Lung (tissue), 12 donors: Measurements from ENCODE around the gene TAF8. TPM values are rescaled to one million over a fixed set of nuclear protein-coding genes. Genes with fewer than 3 reads are reported as not detected.

ENCODE experiments used
- ATAC-seq: fragments of 200-7000 bp; cut with Tn5 transposase; one replicate; pipeline ENCODE4 v1.9.1; 2020; ENCODE audit warnings: moderate number of reproducible peaks; ENCODE audit not compliant: insufficient read depth, low FRiP score
- DNase-seq, 3 donors: peaks; one replicate each; pipeline ENCODE4 v3.0.0-alpha.2; 2013 to 2017
- H3K27ac ChIP-seq, 2 donors: one replicate each; pipeline ENCODE4 v1.5.1; 2013; ENCODE audit warnings: mild to moderate bottlenecking in 2 of 2, moderate library complexity in 2 of 2, control low read depth in 1 of 2, inconsistent platforms in 1 of 2, low read depth in 1 of 2, low read length in 1 of 2
- H3K27me3 ChIP-seq, 3 donors: one replicate each; pipeline ENCODE4 v1.5.1; 2013; ENCODE audit warnings: low read length in 2 of 3; ENCODE audit not compliant: control insufficient read depth in 3 of 3, insufficient read depth in 3 of 3
- H3K36me3 ChIP-seq, 4 donors: one replicate each; pipeline ENCODE4 v1.5.1; 2013; ENCODE audit warnings: low read length in 4 of 4, mild to moderate bottlenecking in 1 of 4, moderate library complexity in 1 of 4; ENCODE audit not compliant: control insufficient read depth in 4 of 4, insufficient read depth in 4 of 4
- H3K4me1 ChIP-seq, 5 donors: one replicate each; pipeline ENCODE4 v1.5.1; 2013; ENCODE audit warnings: low read length in 5 of 5, mild to moderate bottlenecking in 2 of 5, moderate library complexity in 1 of 5; ENCODE audit not compliant: control insufficient read depth in 5 of 5, insufficient read depth in 5 of 5
- H3K4me3 ChIP-seq: one replicate; pipeline ENCODE4 v1.5.1; 2013; ENCODE audit warnings: mild to moderate bottlenecking, control low read depth, moderate library complexity
- H3K9ac ChIP-seq, 2 donors: one replicate each; pipeline ENCODE4 v1.5.1; 2013; ENCODE audit warnings: low read length in 2 of 2, control low read depth in 1 of 2; ENCODE audit not compliant: insufficient read depth in 1 of 2
- H3K9me3 ChIP-seq, 4 donors: one replicate each; pipeline ENCODE4 v1.5.1; 2013; ENCODE audit warnings: low read length in 3 of 4, mild to moderate bottlenecking in 1 of 4, moderate library complexity in 1 of 4; ENCODE audit not compliant: control insufficient read depth in 4 of 4, insufficient read depth in 3 of 4
- WGBS, 2 donors: extraction: QIAGEN DNeasy Blood & Tissue Kit; methylation state at CpG; one replicate each; pipeline ENCODE4 v1.1.7; 2013; 5-methylcytosine and 5-hydroxymethylcytosine counted together
- polyA plus RNA-seq, 2 donors: library from polyadenylated mRNA; stranded (reverse); fragments of 200-250 nt; gene quantifications; one replicate each; pipeline ENCODE4 v1.2.1, GENCODE V29; 2013
- total RNA-seq, 2 donors: library from RNA; depleted of rRNA in 1 of 2; stranded (reverse); fragments of >200 nt in 1 of 2; gene quantifications; one replicate each; pipeline ENCODE4 v1.2.1, GENCODE V29; 2014 to 2021
- TF ChIP-seq, protein P1 (sequence below): IDR thresholded peaks from 2 replicates; pipeline ENCODE4 v1.5.1; 2012; ENCODE audit warnings: mild to moderate bottlenecking; ENCODE audit errors: control extremely low read depth, extremely low read depth
- donor health status: control.
- donor health status: control.
- donor health status: Bipolar disorder and iron deficiency.
- donor health status: healthy.
- donor health status: DM: yes; HTN: yes; CAD: no.

The TAF8 gene
- total and polyA plus RNA-seq, 4 donors: 14.0 to 26.7 (median 17.0) TPM

GRCh38 chr6:42038163-42038562, 12.2 kb upstream of the TAF8 start:
- Histone ChIP-seq H3K4me3 (no peak overlapping the region), H3K4me1 (peaks cover 0 to 12% (median 0%) of the 10 kb centered on the region in 5 donors), H3K27ac (no peak overlapping the region), H3K36me3 (peaks cover 0 to 5% (median 0%) of the 10 kb centered on the region in 4 donors), H3K27me3 (no peaks in the 10 kb centered on the region), H3K9ac (no peak overlapping the region), H3K9me3 (no peaks in the 10 kb centered on the region)
- ATAC-seq (no peak), DNase-seq (no peak)
- TF ChIP-seq, protein P1, sequence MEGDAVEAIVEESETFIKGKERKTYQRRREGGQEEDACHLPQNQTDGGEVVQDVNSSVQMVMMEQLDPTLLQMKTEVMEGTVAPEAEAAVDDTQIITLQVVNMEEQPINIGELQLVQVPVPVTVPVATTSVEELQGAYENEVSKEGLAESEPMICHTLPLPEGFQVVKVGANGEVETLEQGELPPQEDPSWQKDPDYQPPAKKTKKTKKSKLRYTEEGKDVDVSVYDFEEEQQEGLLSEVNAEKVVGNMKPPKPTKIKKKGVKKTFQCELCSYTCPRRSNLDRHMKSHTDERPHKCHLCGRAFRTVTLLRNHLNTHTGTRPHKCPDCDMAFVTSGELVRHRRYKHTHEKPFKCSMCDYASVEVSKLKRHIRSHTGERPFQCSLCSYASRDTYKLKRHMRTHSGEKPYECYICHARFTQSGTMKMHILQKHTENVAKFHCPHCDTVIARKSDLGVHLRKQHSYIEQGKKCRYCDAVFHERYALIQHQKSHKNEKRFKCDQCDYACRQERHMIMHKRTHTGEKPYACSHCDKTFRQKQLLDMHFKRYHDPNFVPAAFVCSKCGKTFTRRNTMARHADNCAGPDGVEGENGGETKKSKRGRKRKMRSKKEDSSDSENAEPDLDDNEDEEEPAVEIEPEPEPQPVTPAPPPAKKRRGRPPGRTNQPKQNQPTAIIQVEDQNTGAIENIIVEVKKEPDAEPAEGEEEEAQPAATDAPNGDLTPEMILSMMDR: no peak
- WGBS, 2 donors: 98 to 99% methylated on average over 3 of the region's 3 CpGs

DNA sequence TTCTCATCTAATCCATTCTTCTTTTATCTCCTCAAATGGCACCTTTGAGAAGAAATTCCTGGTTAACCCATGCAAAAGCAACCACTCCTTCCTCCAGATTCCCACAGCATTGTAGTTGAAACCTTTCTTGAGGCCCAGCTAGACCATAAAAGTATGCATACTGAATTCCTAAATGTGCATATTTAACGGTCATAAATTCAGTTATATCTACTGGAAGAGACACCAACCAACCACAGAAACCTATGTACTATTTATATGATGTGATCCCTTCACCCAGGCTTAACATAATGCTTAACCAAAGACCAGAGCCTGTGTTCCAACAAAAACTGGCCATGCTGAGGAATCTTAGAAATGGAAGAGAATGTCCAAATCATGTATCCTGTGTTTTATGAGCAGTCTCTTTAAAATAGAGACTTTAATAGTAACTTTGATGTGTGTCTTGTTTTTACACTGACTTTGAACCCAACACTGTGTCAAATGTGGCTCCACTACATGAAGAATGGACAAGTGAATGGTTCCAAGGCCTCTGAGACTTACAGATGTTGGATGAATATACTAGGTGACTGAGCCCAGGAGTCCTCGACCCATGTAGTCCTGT, 11.4 kb upstream of the TAF8 start:
- WGBS, 2 donors: 67 to 83% methylated on average over 2 of the region's 2 CpGs
- H3K9ac ChIP-seq: no peak overlapping the region

GRCh38 chr6:42040856-42041480, 9.4 kb upstream of the TAF8 start:
- WGBS, 2 donors: 63 to 70% methylated on average over 3 of the region's 3 CpGs
- peak overlapping the region in 1 of 2 donors; percentile 29 for H3K27ac ChIP-seq
- H3K9ac ChIP-seq: no peak overlapping the region
- peaks cover 2 to 20% (median 13%) of the 10 kb centered on the region in 5 donors for H3K4me1 ChIP-seq
- no peaks in the 10 kb centered on the region for H3K9me3 ChIP-seq
- TF ChIP-seq, protein P1: no peak
- H3K36me3 ChIP-seq: peaks cover 0 to 5% (median 0%) of the 10 kb centered on the region in 4 donors
- no peak overlapping the region for H3K4me3 ChIP-seq
- DNase-seq (no peak), ATAC-seq (no peak)
- no peaks in the 10 kb centered on the region for H3K27me3 ChIP-seq

More for the DNA sequence above, 11.4 kb upstream of the TAF8 start:
- H3K27me3 ChIP-seq: no peaks in the 10 kb centered on the region
- no peak for ATAC-seq
- H3K36me3 ChIP-seq: peaks cover 0 to 5% (median 0%) of the 10 kb centered on the region in 4 donors
- H3K4me1 ChIP-seq: peaks cover 0 to 18% (median 3%) of the 10 kb centered on the region in 5 donors
- no peak overlapping the region for H3K4me3 ChIP-seq
- no peaks in the 10 kb centered on the region for H3K9me3 ChIP-seq
- H3K27ac ChIP-seq: peak overlapping the region in 1 of 2 donors; percentile 50
- TF ChIP-seq, protein P1: no peak
- DNase-seq: no peak
